GM12878 (cell line): Measurements from ENCODE around the gene SPATA31D1.

Experiments
- CREB1 ChIP-seq: IDR thresholded peaks from 2 replicates; pipeline ENCODE4 v1.6.1; 2012; ENCODE audit warnings: low read depth, mild to moderate bottlenecking, inconsistent platforms
- JUND ChIP-seq: IDR thresholded peaks from 2 replicates; pipeline ENCODE4 v1.6.1; 2012; ENCODE audit warnings: low read depth, mild to moderate bottlenecking, low read length, improper control_type of control experiment, moderate library complexity
- PAX8 ChIP-seq: fragments of 450-650 bp; IDR thresholded peaks from 2 replicates; pipeline ENCODE4 v1.6.1; 2017; ENCODE audit warnings: mild to moderate bottlenecking, moderate library complexity
- PML ChIP-seq: IDR thresholded peaks from 2 replicates; pipeline ENCODE4 v1.6.1; 2012; ENCODE audit warnings: low read length, inconsistent platforms
- POLR2AphosphoS5 ChIP-seq: IDR thresholded peaks from 2 replicates; pipeline ENCODE4 v1.6.1; 2011; ENCODE audit warnings: mild to moderate bottlenecking, low read length, inconsistent platforms
- RAD51 ChIP-seq: fragments of 450-650 bp; IDR thresholded peaks from 2 replicates; pipeline ENCODE4 v1.6.1; 2016; ENCODE audit warnings: moderate library complexity, mild to moderate bottlenecking, inconsistent platforms
- RCOR1 ChIP-seq: conservative IDR thresholded peaks from 2 replicates; pipeline ENCODE4 v1.6.1; 2012; ENCODE audit warnings: low read depth, low read length, improper control_type of control experiment
- RFX5 ChIP-seq: IDR thresholded peaks from 2 replicates; pipeline ENCODE4 v1.6.1; 2011; ENCODE audit warnings: low read depth, low read length, improper control_type of control experiment
- SIN3A ChIP-seq: IDR thresholded peaks from 2 replicates; pipeline ENCODE4 v1.6.1; 2012; ENCODE audit warnings: low read depth, low read length, improper control_type of control experiment
- SUZ12 ChIP-seq: fragments of 200-600 bp; sonication (generic); IDR thresholded peaks from one replicate; pipeline ENCODE4 v1.6.1; 2018; ENCODE audit warnings: antibody characterized with exemption, mild to moderate bottlenecking; ENCODE audit not compliant: unreplicated experiment
- TF ChIP-seq, protein P1 (sequence below), 3 experiments: IDR thresholded peaks in 2 of 3; conservative IDR thresholded peaks in 1 of 3; 2 replicates each; pipeline ENCODE4 v1.5.1; 2011; ENCODE audit warnings: low read depth in 3 of 3, low read length in 3 of 3, mild to moderate bottlenecking in 3 of 3, control low read depth in 2 of 3, moderate library complexity in 2 of 3, inconsistent platforms in 1 of 3, mixed read lengths in 1 of 3; ENCODE audit not compliant: control insufficient read depth in 2 of 3, insufficient read depth in 1 of 3; ENCODE audit errors: extremely low read depth in 1 of 3
- TF ChIP-seq, protein P2 (sequence below): fragments of 150-350 bp; IDR thresholded peaks from 2 replicates; pipeline ENCODE4 v1.6.1; 2016; ENCODE audit warnings: low read depth, low read length
- TF ChIP-seq, protein P3 (sequence below): IDR thresholded peaks from 2 replicates; pipeline ENCODE4 v1.6.1; 2012; ENCODE audit warnings: mild to moderate bottlenecking, low read depth, low read length
- TF ChIP-seq, protein P4 (sequence below): IDR thresholded peaks from 2 replicates; pipeline ENCODE4 v1.6.1; 2011; ENCODE audit warnings: low read depth, low read length, improper control_type of control experiment, borderline replicate concordance

DNA sequence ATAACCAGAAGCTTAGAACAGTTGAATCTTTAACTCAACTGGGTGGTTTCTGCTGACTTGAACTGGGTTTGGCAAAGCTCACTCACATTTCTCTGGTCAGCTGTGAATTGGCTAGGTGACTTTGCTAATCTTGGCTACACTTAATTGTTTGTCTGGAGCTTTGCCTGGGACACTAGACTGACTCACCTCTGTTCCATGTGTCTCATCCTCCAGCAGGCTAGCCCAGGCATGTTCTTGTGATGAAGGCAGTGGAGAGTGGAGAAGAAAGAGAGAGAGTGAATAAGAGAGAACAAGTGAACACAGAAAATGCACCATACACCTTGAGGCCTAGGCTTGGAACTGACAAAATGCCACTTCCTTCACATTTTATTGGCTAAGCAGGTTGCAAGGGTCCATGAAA is 32.6 kb downstream of the SPATA31D1 start:
- TF ChIP-seq, protein P1, sequence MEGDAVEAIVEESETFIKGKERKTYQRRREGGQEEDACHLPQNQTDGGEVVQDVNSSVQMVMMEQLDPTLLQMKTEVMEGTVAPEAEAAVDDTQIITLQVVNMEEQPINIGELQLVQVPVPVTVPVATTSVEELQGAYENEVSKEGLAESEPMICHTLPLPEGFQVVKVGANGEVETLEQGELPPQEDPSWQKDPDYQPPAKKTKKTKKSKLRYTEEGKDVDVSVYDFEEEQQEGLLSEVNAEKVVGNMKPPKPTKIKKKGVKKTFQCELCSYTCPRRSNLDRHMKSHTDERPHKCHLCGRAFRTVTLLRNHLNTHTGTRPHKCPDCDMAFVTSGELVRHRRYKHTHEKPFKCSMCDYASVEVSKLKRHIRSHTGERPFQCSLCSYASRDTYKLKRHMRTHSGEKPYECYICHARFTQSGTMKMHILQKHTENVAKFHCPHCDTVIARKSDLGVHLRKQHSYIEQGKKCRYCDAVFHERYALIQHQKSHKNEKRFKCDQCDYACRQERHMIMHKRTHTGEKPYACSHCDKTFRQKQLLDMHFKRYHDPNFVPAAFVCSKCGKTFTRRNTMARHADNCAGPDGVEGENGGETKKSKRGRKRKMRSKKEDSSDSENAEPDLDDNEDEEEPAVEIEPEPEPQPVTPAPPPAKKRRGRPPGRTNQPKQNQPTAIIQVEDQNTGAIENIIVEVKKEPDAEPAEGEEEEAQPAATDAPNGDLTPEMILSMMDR (IDR thresholded peaks at IDR 0.05 in 2 of 3, conservative IDR thresholded peaks at IDR 0.05 in 1 of 3; ENCODE audit: control insufficient read depth in 2 of 3, extremely low read depth in 1 of 3, insufficient read depth in 1 of 3, low read depth in 3 of 3, low read length in 3 of 3), result no peak
- TF ChIP-seq, protein P2, sequence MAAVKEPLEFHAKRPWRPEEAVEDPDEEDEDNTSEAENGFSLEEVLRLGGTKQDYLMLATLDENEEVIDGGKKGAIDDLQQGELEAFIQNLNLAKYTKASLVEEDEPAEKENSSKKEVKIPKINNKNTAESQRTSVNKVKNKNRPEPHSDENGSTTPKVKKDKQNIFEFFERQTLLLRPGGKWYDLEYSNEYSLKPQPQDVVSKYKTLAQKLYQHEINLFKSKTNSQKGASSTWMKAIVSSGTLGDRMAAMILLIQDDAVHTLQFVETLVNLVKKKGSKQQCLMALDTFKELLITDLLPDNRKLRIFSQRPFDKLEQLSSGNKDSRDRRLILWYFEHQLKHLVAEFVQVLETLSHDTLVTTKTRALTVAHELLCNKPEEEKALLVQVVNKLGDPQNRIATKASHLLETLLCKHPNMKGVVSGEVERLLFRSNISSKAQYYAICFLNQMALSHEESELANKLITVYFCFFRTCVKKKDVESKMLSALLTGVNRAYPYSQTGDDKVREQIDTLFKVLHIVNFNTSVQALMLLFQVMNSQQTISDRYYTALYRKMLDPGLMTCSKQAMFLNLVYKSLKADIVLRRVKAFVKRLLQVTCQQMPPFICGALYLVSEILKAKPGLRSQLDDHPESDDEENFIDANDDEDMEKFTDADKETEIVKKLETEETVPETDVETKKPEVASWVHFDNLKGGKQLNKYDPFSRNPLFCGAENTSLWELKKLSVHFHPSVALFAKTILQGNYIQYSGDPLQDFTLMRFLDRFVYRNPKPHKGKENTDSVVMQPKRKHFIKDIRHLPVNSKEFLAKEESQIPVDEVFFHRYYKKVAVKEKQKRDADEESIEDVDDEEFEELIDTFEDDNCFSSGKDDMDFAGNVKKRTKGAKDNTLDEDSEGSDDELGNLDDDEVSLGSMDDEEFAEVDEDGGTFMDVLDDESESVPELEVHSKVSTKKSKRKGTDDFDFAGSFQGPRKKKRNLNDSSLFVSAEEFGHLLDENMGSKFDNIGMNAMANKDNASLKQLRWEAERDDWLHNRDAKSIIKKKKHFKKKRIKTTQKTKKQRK, result no peak
- TF ChIP-seq JUND (no peak), CREB1 (no peak), RFX5 (no peak), RCOR1 (no peak), SIN3A (no peak), SUZ12 (no peak), POLR2AphosphoS5 (no peak), RAD51 (no peak), PML (no peak), PAX8 (no peak)
- TF ChIP-seq, protein P3, sequence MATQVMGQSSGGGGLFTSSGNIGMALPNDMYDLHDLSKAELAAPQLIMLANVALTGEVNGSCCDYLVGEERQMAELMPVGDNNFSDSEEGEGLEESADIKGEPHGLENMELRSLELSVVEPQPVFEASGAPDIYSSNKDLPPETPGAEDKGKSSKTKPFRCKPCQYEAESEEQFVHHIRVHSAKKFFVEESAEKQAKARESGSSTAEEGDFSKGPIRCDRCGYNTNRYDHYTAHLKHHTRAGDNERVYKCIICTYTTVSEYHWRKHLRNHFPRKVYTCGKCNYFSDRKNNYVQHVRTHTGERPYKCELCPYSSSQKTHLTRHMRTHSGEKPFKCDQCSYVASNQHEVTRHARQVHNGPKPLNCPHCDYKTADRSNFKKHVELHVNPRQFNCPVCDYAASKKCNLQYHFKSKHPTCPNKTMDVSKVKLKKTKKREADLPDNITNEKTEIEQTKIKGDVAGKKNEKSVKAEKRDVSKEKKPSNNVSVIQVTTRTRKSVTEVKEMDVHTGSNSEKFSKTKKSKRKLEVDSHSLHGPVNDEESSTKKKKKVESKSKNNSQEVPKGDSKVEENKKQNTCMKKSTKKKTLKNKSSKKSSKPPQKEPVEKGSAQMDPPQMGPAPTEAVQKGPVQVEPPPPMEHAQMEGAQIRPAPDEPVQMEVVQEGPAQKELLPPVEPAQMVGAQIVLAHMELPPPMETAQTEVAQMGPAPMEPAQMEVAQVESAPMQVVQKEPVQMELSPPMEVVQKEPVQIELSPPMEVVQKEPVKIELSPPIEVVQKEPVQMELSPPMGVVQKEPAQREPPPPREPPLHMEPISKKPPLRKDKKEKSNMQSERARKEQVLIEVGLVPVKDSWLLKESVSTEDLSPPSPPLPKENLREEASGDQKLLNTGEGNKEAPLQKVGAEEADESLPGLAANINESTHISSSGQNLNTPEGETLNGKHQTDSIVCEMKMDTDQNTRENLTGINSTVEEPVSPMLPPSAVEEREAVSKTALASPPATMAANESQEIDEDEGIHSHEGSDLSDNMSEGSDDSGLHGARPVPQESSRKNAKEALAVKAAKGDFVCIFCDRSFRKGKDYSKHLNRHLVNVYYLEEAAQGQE, result no peak
- TF ChIP-seq, protein P4, sequence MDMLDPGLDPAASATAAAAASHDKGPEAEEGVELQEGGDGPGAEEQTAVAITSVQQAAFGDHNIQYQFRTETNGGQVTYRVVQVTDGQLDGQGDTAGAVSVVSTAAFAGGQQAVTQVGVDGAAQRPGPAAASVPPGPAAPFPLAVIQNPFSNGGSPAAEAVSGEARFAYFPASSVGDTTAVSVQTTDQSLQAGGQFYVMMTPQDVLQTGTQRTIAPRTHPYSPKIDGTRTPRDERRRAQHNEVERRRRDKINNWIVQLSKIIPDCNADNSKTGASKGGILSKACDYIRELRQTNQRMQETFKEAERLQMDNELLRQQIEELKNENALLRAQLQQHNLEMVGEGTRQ, result no peak
